HepG2 (cell line): ENCODE measurements around the gene NME7.

ENCODE experiments used
- CBX5 ChIP-seq: sonication (generic); formaldehyde crosslinking; IDR thresholded peaks from 2 replicates; pipeline ENCODE4 v1.4.0; 2020; ENCODE audit warnings: missing genetic modification reagents, borderline replicate concordance
- CTCF ChIP-seq: sonication (generic); formaldehyde crosslinking; IDR thresholded peaks from 2 replicates; pipeline ENCODE4 v1.5.0; 2020; ENCODE audit warnings: mild to moderate bottlenecking, missing genetic modification reagents, moderate library complexity
- GABPA ChIP-seq, 2 experiments: IDR thresholded peaks; 2 replicates each; pipeline ENCODE4 v1.6.1; 2011 to 2016; ENCODE audit warnings: low read depth in 2 of 2, low read length in 1 of 2, missing biosample characterization in 1 of 2, missing genetic modification characterization in 1 of 2
- PCBP2 ChIP-seq: fragments of 200-400 bp; formaldehyde crosslinking; optimal IDR thresholded peaks from 2 replicates; pipeline ENCODE3; 2018; ENCODE audit warnings: low read length, low read depth; ENCODE audit not compliant: poor library complexity, severe bottlenecking
- PHF20 ChIP-seq: sonication (generic); formaldehyde crosslinking; IDR thresholded peaks from 2 replicates; pipeline ENCODE4 v1.5.0; 2020; ENCODE audit warnings: mild to moderate bottlenecking, missing genetic modification reagents
- SIN3A ChIP-seq: IDR thresholded peaks from 2 replicates; pipeline ENCODE4 v1.6.1; 2011; ENCODE audit warnings: low read depth, mild to moderate bottlenecking, control low read depth, low read length, borderline replicate concordance
- ZNF776 ChIP-seq: sonication (generic); formaldehyde crosslinking; IDR thresholded peaks from 2 replicates; pipeline ENCODE4 v1.4.0; 2020; ENCODE audit warnings: mild to moderate bottlenecking, missing genetic modification reagents

- no peak for TF ChIP-seq PCBP2
- no peak for TF ChIP-seq SIN3A
- no peak for TF ChIP-seq PHF20
- TF ChIP-seq CTCF (CRISPR knock-in tag), result no peak
- TF ChIP-seq GABPA (IDR thresholded peaks at IDR 0.05; ENCODE audit: low read depth, low read length), result no peak
- TF ChIP-seq GABPA (CRISPR knock-in tag; IDR thresholded peaks at IDR 0.05; ENCODE audit: low read depth), result no peak
- TF ChIP-seq CBX5, result no peak
- TF ChIP-seq ZNF776 (CRISPR knock-in tag), result no peak
Measured at GRCh38 chr1:169127305-169127704, 240.3 kb downstream of the NME7 start.
